Right atrium auricular region (tissue), 2 donors: ENCODE data around the gene DSPP. TPM values are rescaled to one million over a fixed set of nuclear protein-coding genes. Genes with fewer than 3 reads are reported as not detected.

Source experiments
- DNase-seq: peaks from one replicate; pipeline ENCODE4 v3.0.0-alpha.2; 2019; ENCODE audit warnings: low spot score
- H3K27ac ChIP-seq, 2 donors: fragments of 200-600 bp; sonication (generic); 1 replicate in 1 of 2; 2 replicates in 1 of 2; pipeline ENCODE4 v1.5.1; 2016 to 2019
- H3K27me3 ChIP-seq, 2 donors: fragments of 200-600 bp; sonication (generic); one replicate each; pipeline versions ENCODE4 v1.5.1 to v1.6.0; 2017 to 2019
- H3K36me3 ChIP-seq: fragments of 200-600 bp; sonication (generic); one replicate; pipeline ENCODE4 v1.5.1; 2016
- H3K4me1 ChIP-seq, 2 donors: fragments of 200-600 bp; sonication (generic); one replicate each; pipeline versions ENCODE4 v1.5.1 to v1.6.0; 2017 to 2019
- H3K4me3 ChIP-seq, 2 donors: fragments of 200-600 bp; sonication (generic); 1 replicate in 1 of 2; 2 replicates in 1 of 2; pipeline ENCODE4 v1.5.1; 2017 to 2019; ENCODE audit warnings: mild to moderate bottlenecking in 1 of 2, moderate library complexity in 1 of 2
- H3K9me3 ChIP-seq, 2 donors: fragments of 200-600 bp; sonication (generic); one replicate each; pipeline ENCODE4 v1.5.1; 2019
- total RNA-seq, 2 donors: library from RNA; depleted of rRNA; stranded (reverse); fragments of >200 nt; gene quantifications; one replicate each; pipeline ENCODE4 v1.1.0, GENCODE V29; 2016
- TF ChIP-seq, protein P1 (sequence below), 2 donors: fragments of 200-600 bp; sonication (generic); IDR thresholded peaks; one replicate each; pipeline ENCODE4 v1.5.1; 2019; ENCODE audit warnings: antibody characterized with exemption in 2 of 2

Gene DSPP
- total RNA-seq, 2 donors from 2014 or later = not detected

DNA sequence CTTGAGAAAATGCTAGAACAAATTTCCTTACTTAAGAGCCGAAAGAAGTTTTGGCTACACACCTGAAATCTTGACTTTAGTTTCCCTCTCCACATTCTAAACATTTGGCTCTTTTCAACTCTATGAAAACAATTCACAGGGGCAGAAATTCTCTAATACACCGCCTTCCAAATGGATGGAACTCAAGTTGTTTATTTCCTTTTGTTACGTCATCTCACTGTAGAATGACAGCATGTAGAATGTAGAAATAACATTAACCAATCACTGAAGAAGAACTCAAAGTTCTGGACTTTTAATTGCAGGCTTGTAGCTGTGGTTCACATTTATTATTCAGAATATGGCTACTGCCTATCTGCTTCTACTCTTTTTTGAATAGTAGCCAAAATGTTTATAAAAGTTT lies 43.6 kb downstream of the DSPP start:
- Histone ChIP-seq H3K4me1 (no peaks in the 10 kb centered on the region), H3K27me3 (no peaks in the 10 kb centered on the region), H3K36me3 (no peaks in the 10 kb centered on the region), H3K4me3 (no peak overlapping the region), H3K27ac (no peak overlapping the region), H3K9me3 (no peaks in the 10 kb centered on the region)
- no peak for DNase-seq
- TF ChIP-seq, protein P1, sequence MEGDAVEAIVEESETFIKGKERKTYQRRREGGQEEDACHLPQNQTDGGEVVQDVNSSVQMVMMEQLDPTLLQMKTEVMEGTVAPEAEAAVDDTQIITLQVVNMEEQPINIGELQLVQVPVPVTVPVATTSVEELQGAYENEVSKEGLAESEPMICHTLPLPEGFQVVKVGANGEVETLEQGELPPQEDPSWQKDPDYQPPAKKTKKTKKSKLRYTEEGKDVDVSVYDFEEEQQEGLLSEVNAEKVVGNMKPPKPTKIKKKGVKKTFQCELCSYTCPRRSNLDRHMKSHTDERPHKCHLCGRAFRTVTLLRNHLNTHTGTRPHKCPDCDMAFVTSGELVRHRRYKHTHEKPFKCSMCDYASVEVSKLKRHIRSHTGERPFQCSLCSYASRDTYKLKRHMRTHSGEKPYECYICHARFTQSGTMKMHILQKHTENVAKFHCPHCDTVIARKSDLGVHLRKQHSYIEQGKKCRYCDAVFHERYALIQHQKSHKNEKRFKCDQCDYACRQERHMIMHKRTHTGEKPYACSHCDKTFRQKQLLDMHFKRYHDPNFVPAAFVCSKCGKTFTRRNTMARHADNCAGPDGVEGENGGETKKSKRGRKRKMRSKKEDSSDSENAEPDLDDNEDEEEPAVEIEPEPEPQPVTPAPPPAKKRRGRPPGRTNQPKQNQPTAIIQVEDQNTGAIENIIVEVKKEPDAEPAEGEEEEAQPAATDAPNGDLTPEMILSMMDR (IDR thresholded peaks at IDR 0.05) = no peak

DNA sequence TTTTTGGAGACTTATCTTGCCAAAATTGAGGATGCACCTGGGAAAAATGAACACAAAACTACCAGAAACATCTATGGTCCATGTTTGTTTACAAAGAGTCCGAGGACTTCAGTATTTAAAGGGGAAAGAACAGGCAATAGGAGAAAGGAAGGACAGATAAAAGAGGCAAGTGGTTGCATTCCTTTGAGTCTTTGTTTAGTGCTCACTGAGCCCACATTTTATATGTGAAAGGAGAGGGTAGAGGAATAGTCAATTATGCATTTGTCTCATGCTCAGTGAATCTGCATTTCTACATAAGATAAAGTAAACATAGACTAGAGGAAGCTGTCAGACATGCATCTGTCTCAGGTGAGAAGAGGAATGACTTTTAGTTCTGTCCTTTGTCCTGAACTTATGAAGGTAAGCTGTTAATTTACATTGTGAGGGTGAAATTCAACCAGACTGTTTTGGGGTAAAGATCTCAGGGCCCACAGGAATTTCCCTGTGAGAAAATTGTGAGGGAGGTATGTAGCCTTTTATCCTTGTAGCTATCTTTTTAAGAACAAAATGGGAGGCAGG lies 46.2 kb downstream of the DSPP start:
- no peaks in the 10 kb centered on the region for H3K36me3 ChIP-seq
- H3K4me1 ChIP-seq = peaks cover 0 to 4% of the 10 kb centered on the region in 2 donors
- no peak for DNase-seq
- H3K4me3 ChIP-seq = no peak overlapping the region
- TF ChIP-seq, protein P1 (IDR thresholded peaks at IDR 0.05) = no peak
- no peaks in the 10 kb centered on the region for H3K9me3 ChIP-seq
- no peak overlapping the region for H3K27ac ChIP-seq
- no peaks in the 10 kb centered on the region for H3K27me3 ChIP-seq

DNA sequence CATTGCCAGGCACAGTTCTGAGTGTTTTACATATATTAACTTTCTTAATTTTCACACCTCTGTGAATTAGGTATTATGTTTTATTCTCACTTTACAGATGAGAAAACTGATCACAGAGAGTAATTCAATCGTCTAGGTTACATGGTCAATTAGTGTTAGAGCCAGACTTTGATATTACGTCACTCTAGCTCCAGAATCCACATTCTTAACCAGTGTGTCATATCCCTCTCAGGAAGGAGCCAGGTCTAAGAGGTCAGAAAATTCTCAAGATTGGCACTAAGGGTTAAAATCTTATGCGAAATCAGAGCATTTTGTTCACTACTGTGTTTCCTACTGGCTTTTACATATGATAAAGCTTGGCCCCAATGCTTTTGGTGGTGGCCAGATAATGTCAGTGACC lies 49.2 kb downstream of the DSPP start:
- TF ChIP-seq, protein P1 (IDR thresholded peaks at IDR 0.05) = no peak
- no peak overlapping the region for H3K27ac ChIP-seq
- DNase-seq = no peak

DNA sequence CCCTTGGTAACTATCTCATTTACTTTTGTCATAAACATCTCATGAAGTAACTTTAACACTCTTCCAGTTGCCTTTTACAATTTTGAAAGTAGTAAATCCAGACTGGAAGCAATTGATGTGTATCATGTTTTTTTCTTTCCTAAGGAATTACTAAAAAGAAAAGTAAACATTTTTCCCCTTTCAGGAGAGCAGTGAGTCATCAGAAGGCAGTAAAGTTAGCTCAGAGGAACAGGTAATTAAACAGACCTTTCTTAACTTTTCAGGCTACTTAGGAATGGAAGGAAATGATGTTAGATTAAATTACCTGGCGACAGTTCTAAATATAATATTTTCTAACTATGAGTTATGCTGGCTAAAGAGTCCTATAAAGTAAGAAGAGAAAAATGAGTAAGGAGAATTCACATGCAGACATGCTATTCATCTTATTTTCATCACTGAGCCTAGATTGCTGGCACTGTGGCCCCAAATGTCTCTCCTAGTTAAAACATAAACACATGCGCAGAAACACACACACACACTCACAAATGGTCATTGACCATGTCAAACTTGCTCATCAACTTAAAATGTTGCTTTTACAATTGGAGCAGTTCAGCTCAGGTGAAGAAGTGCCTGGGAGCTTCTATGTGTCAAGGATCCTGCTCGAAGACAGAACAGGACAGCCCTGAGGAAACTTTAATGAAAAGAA lies 51.1 kb downstream of the DSPP start:
- TF ChIP-seq, protein P1 (IDR thresholded peaks at IDR 0.05) = no peak
- no peak overlapping the region for H3K4me3 ChIP-seq
- no peaks in the 10 kb centered on the region for H3K9me3 ChIP-seq
- H3K4me1 ChIP-seq = peaks cover 0 to 4% of the 10 kb centered on the region in 2 donors
- H3K36me3 ChIP-seq = no peaks in the 10 kb centered on the region
- no peak for DNase-seq
- H3K27me3 ChIP-seq = no peaks in the 10 kb centered on the region
- peak overlapping the region in 1 of 2 donors; percentile 19 for H3K27ac ChIP-seq

More for the DNA sequence above, 49.2 kb downstream of the DSPP start:
- Histone ChIP-seq H3K36me3 (no peaks in the 10 kb centered on the region), H3K27me3 (no peaks in the 10 kb centered on the region), H3K4me3 (no peak overlapping the region), H3K9me3 (no peaks in the 10 kb centered on the region), H3K4me1 (peaks cover 0 to 4% of the 10 kb centered on the region in 2 donors)

DNA sequence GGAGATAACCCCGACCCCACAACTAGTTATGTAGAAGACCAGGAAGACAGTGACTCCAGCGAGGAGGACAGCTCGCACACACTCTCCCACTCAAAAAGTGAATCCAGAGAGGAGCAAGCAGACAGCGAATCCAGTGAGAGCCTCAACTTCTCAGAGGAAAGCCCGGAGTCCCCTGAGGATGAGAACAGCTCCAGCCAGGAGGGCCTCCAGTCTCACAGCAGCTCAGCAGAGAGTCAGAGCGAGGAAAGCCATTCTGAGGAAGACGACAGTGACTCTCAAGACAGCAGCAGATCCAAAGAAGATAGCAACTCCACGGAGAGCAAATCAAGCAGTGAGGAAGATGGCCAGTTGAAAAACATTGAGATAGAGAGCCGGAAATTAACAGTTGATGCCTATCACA lies 54.5 kb downstream of the DSPP start:
- Histone ChIP-seq H3K27ac (no peak overlapping the region), H3K36me3 (no peaks in the 10 kb centered on the region), H3K27me3 (no peaks in the 10 kb centered on the region), H3K4me1 (peaks cover 0 to 4% of the 10 kb centered on the region in 2 donors), H3K4me3 (no peak overlapping the region), H3K9me3 (no peaks in the 10 kb centered on the region)
- DNase-seq = no peak
- TF ChIP-seq, protein P1 (IDR thresholded peaks at IDR 0.05) = no peak

Other genes starting within 250 kb of the DSPP start
- gene HSD17B11, start 217.3 kb upstream of the DSPP start, total RNA-seq = 10 to 100 TPM; 32.4 to 33.8 TPM
- gene NUDT9, start 186.0 kb upstream of the DSPP start, total RNA-seq = 10 to 100 TPM; 17.2 to 17.6 TPM
- gene SPARCL1, start 79.2 kb upstream of the DSPP start, total RNA-seq = 100 to 1,000 TPM; 501 to 627 TPM
- gene DMP1, start 41.8 kb downstream of the DSPP start, total RNA-seq = not detected
- not detected for gene IBSP, start 191.0 kb downstream of the DSPP start, total RNA-seq
- gene MEPE, start 224.4 kb downstream of the DSPP start, total RNA-seq = not detected